Stimulated activated memory B cell treated with anti-CD40 and anti-IgM and Interleukin-4, amounts not matched to agents 10 μg/mL and 1 μg/mL and 100 μg/mL, for 72 hours (primary cell): ENCODE data around the gene CCDC136.

Experiments
- ATAC-seq: fragments of 150-1000 bp; cut with Tn5 transposase; 2 replicates; pipeline ENCODE4 v1.10.0; 2021
- H3K27ac Mint-ChIP-seq: one replicate; pipeline ENCODE4 v1.8.0; 2022; ENCODE audit warnings: mild to moderate bottlenecking, mixed read lengths
- H3K27me3 Mint-ChIP-seq: one replicate; pipeline ENCODE4 v1.8.0; 2022; ENCODE audit warnings: mixed read lengths
- H3K36me3 Mint-ChIP-seq: one replicate; pipeline ENCODE4 v1.8.0; 2022; ENCODE audit warnings: mixed read lengths
- H3K4me1 Mint-ChIP-seq: one replicate; pipeline ENCODE4 v1.8.0; 2022; ENCODE audit warnings: mixed read lengths
- H3K4me3 Mint-ChIP-seq: one replicate; pipeline ENCODE4 v1.8.0; 2022; ENCODE audit warnings: mild to moderate bottlenecking, moderate library complexity, mixed read lengths
- H3K9me3 Mint-ChIP-seq: one replicate; pipeline ENCODE4 v1.8.0; 2022; ENCODE audit warnings: mixed read lengths

CCDC136 gene

DNA sequence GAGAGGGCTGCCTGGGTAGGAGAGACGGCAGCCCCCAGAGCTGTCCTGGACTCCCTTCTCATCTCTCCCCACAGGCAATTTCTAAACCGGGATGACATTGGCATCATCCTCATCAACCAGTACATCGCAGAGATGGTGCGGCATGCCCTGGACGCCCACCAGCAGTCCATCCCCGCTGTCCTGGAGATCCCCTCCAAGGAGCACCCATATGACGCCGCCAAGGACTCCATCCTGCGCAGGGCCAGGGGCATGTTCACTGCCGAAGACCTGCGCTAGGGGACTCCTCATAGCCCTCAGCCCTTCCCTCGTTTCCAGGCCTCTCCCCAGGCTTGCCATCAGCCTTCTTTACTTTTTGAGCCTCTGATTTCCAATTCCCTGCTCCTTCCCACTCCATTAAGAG is 73.5 kb downstream of the CCDC136 start:
- H3K27me3 Mint-ChIP-seq, result peaks cover 5% of the 10 kb centered on the region
- no peaks in the 10 kb centered on the region for H3K9me3 Mint-ChIP-seq
- no peak overlapping the region for H3K27ac Mint-ChIP-seq
- peaks cover 28% of the 10 kb centered on the region for H3K36me3 Mint-ChIP-seq
- peaks cover 39% of the 10 kb centered on the region for H3K4me1 Mint-ChIP-seq
- H3K4me3 Mint-ChIP-seq, result no peak overlapping the region
- ATAC-seq, result no peak

DNA sequence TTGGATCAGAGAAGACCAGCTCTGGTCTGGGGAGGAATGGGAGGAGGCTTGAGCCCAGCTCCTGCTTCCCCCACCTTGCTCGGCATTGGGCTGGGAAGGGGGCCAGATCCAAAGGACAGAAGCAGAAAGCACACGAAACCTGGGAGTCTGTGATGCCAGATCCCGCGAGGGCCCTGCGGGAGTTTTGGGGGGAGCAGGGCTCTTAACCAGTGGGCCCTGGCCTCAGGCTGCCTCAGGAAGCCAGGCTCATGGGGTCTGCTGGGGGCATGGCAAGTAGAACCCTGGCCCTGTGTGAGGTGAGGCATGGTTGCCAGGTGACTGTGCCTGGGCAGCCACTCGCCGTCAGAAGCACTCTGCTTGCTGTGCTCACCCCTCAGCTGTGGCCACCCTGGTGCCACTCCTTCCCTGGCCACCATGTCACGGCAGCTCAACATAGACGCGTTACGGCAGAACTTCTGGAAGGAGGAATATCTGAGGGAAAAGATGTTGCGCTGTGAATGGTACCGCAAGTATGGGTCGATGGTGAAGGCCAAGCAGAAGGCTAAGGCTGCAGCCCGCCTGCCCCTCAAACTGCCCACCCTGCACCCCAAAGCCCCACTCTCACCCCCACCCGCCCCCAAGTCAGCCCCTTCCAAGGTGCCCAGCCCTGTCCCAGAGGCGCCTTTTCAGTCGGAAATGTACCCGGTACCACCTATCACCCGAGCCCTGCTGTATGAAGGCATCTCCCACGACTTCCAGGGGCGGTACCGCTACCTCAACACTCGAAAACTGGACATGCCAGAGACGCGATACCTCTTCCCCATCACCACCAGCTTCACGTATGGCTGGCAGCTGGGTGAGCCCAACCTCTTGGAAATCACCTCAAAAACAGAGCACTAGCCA is 74.5 kb downstream of the CCDC136 start:
- ATAC-seq, result no peak
- H3K4me3 Mint-ChIP-seq, result no peak overlapping the region
- peaks cover 15% of the 10 kb centered on the region for H3K27me3 Mint-ChIP-seq
- no peaks in the 10 kb centered on the region for H3K9me3 Mint-ChIP-seq
- H3K4me1 Mint-ChIP-seq, result peaks cover 48% of the 10 kb centered on the region
- peaks cover 28% of the 10 kb centered on the region for H3K36me3 Mint-ChIP-seq
- H3K27ac Mint-ChIP-seq, result no peak overlapping the region

DNA sequence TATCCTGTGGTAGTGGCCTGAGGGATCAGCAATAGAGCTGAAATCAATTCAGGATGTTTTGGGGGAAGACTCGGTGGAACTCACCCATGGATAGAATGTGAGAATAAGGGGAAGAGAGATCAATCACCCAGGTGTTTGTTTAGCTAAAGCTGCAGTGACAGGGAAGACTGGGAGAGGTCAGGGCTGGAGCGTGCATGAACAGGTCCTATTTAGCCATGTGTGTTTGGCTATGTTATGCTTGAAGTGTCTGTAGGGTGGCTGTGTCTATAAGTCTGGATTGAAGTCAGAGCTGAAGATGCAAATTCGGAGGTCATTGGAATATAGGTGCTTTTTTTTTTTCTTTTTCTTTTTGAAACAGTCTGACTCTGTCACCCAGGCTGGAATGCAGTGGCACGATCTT is 75.5 kb downstream of the CCDC136 start:
- Mint-ChIP-seq H3K27ac (no peak overlapping the region), H3K27me3 (peaks cover 17% of the 10 kb centered on the region), H3K9me3 (no peaks in the 10 kb centered on the region), H3K4me3 (no peak overlapping the region), H3K36me3 (peaks cover 28% of the 10 kb centered on the region), H3K4me1 (peaks cover 46% of the 10 kb centered on the region)
- ATAC-seq, result no peak

DNA sequence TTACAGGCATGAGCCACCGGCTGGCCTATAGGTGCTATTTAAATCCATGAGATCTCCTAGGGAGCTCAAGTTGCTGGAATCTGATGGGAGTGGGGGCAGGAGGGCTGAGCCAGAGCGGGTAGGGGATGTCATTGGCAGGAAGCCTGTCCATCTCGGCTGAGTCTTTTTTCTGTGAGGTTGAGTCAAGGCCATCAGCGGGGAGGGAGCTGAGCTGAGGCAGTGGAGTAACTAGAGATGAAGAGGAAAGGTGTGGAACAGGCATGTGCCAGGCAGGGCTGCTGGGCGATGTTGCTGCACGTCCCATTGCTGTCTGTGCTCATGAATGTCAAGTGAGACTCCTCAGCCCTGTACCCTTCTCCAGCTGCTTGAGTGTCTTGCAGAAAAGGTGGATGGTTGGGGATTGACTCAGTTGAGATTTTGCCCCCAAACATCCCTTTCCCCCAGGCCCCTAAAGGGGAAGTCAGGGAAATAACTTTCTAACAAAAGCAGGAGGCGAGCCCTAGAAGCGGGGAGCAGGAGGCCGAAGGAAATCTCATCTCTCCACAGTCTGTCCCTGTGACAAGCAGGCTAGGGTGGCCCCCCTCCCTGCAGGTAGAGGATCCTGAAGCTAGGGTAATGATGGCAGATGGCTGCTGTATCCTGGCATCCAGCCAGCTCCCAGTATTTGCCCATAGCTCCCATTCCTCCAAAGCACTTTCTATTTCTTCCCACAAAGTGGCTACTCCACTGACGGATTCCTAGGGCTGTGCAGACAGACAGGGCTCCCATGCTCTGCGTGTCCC is 76.3 kb downstream of the CCDC136 start:
- Mint-ChIP-seq H3K27ac (no peak overlapping the region), H3K4me1 (peaks cover 43% of the 10 kb centered on the region), H3K9me3 (no peaks in the 10 kb centered on the region), H3K36me3 (peaks cover 28% of the 10 kb centered on the region), H3K4me3 (no peak overlapping the region), H3K27me3 (peaks cover 17% of the 10 kb centered on the region)
- no peak for ATAC-seq

DNA sequence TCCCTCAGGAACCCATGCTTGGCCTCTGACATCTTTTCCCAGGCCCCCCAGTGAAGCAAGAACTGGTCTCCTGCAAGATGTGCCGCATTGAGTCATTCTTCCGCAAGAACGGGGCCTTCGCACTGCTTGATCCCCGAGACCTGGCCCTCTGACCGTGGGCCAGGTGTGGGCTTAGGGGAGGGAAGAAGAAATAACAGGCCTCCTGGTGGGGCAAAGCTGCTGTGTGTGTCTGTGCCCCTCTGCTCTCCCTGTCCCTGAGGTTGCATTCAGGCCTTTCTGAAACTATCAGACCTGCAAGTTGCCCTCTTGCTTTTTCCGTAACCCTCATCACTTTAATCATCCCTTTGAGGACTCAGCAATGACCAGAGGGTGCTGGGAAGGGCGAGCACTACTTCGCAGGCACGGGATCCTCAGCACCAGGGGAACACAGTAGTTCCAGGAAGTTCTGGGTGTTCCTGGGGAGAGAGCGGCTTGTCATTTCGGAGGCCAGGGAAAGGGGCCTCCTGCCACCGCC is 76.9 kb downstream of the CCDC136 start:
- no peak overlapping the region for H3K27ac Mint-ChIP-seq
- H3K9me3 Mint-ChIP-seq, result no peaks in the 10 kb centered on the region
- H3K27me3 Mint-ChIP-seq, result peaks cover 17% of the 10 kb centered on the region
- H3K4me1 Mint-ChIP-seq, result peaks cover 41% of the 10 kb centered on the region
- H3K36me3 Mint-ChIP-seq, result peaks cover 28% of the 10 kb centered on the region
- H3K4me3 Mint-ChIP-seq, result peak overlapping the region; percentile 70
- no peak for ATAC-seq

DNA sequence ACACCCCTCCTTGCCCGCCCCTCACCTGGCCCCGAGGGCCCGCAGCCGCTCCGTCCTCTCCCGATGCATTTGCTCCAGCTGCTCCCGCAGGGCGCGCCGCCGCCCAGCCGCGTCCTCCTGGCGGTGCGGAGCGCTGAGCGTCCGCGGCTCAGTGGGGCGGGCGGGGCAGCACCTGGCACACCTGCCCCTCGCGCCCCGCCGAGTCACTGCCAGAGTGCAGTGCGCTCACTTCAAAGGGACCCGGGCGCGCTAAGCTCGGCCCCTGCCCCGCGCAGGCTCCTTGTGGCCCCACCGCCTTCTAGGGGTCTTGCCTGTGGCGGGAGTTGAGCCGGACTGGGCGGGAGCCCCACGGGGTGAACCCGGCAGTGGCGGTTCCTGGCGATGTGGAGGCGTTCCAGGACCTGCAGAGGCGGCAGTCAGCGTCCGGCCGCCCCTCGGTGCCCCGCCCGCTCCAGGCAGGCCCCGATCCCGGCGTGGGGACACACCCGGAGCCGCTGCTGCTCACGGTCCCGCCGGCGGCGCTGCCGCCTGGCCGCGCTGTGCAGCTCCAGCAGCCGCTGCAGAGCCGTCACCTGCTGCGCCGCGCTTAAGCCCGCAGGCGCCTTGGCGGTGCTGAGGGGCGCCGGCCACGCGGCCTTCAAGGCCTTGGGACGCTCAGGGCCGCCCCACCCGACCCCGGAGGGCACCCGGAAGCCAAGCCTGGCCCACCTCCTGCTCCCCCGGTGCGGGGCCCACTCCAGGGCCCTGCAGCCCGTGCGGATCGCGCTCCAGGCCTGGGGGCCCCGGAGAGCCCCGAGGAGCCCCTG is 77.6 kb downstream of the CCDC136 start:
- H3K9me3 Mint-ChIP-seq, result no peaks in the 10 kb centered on the region
- peak overlapping the region; percentile 70 for H3K4me3 Mint-ChIP-seq
- H3K27ac Mint-ChIP-seq, result no peak overlapping the region
- H3K4me1 Mint-ChIP-seq, result peaks cover 37% of the 10 kb centered on the region
- ATAC-seq, result peak; percentile 83
- peaks cover 17% of the 10 kb centered on the region for H3K27me3 Mint-ChIP-seq
- peaks cover 28% of the 10 kb centered on the region for H3K36me3 Mint-ChIP-seq

DNA sequence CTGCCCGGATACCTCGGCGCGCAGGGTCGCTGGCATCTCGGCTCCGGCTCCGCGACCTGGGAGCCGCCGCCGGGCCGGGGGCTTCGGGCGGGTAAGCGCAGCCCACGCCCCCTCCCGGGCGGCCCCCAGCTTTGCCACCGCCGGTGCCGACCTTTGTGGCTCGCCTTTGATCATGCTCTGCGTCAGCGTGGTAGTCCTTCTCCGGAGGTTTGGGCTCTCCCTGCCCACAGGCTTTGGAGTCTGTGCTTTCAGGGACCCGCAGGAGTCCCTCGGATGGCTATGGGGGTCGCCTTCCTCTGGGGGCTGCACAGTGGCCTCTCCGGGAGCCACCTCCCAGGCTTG is 78.1 kb downstream of the CCDC136 start:
- Mint-ChIP-seq H3K27me3 (peaks cover 17% of the 10 kb centered on the region), H3K36me3 (peaks cover 27% of the 10 kb centered on the region), H3K4me3 (peak overlapping the region; percentile 69), H3K9me3 (no peaks in the 10 kb centered on the region), H3K27ac (no peak overlapping the region), H3K4me1 (peaks cover 35% of the 10 kb centered on the region)
- ATAC-seq, result no peak

DNA sequence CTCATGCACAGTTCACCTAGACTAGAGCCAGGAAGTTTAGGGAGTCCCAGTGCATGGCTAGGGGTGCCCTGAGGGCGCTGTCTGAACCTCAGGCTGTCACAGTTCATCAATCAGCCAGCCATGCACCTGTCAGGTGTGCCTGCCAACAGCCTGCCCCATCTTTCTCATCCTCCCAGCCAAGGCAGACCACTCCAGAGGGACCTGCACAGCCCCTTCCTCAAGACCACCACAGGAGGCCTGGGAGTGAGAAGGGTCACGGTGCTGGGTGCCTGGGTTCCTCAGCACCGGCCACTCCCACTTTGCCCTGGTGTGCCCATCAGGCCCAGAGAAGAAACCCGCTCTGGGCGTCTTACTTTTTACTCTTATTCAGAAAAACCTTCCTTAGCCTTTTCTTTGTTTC is 79.3 kb downstream of the CCDC136 start:
- Mint-ChIP-seq H3K27me3 (peaks cover 17% of the 10 kb centered on the region), H3K4me3 (no peak overlapping the region), H3K9me3 (no peaks in the 10 kb centered on the region), H3K36me3 (peaks cover 16% of the 10 kb centered on the region), H3K4me1 (peaks cover 25% of the 10 kb centered on the region), H3K27ac (no peak overlapping the region)
- no peak for ATAC-seq
